KG1 (cell line): ENCODE measurements around the gene GRK5.

Experiments
- DNase-seq: peaks from one replicate; lab custom pipeline; 2025; lab: John Stamatoyannopoulos, UW

The GRK5 gene

DNA sequence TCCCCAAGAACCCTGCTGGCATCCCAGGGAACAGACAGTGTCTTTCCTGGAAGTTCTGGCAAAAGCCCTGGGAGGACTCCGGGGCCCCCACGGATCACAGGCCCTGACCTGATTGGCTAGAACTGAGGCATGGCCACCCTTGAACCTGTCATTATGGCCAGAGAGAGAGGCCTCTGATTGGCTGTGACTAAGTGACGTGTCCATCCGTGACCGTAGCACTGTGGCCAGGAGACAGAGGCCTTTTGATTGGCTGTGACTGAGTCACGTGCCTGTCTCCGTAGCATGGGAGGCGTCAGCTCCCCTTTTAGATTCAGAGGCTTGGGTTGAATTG, 171.3 kb downstream of the GRK5 start:
- DNase-seq = no peak

DNA sequence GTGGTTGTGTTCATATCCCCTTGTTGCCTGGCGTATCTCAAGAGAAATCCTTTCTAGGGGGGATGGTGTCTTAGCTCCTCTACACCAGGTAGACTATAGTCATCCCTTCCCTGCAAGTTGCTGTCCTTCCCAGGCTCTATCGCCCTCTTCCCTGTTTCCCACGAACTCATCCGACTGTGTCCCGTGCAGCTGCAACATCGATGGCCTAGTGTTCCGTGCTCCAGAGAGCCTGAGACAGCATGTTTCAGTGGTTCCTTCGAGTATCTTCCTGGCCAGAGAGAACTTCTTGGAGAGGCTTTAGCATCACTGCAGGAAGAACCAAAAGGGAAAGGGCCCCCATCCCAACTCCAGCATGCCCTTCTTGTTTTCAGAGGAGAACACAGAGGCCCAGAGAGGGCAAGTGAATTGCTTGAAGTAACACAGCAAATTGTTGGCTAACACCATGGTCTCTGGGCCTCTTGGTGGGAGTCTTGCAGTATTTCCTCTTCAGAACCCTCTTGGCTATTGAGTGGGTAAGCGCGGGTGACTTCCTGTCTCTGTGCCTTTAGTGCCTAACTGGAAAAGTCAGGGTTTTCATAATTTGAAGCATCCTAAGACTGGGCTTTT, 172.2 kb downstream of the GRK5 start:
- DNase-seq = no peak

DNA sequence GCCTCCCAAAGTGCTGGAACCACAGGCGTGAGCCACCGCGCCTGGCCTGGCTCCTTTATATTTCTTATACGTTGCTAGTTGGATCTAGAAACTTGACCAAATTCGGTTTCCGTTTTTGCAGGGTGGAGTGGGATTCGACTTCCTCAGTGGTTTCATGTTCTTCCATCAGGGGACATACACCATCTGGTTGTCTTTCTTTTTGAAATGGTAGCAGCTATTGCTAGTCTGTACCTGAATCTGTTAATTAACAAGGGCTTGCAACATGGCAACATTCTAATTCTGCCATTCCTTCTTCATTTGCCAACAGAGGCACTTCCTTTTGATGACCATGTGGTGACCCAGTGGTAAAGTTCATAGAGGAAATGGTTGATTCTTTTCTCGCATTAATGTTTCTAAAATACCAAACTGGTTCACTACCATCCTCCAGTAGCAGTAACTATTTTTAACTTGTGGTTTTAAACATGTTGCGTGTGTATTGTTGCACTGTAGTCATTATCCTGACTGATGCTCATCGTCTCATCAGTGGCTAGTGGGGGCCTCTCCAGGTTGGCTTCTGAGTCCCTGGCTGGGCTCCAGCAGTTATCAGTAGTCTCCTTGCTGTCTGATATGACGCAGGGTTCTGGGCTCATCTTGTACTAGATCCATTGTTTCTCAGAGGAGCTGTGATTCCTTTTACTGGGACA, 175.9 kb downstream of the GRK5 start:
- DNase-seq = no peak

DNA sequence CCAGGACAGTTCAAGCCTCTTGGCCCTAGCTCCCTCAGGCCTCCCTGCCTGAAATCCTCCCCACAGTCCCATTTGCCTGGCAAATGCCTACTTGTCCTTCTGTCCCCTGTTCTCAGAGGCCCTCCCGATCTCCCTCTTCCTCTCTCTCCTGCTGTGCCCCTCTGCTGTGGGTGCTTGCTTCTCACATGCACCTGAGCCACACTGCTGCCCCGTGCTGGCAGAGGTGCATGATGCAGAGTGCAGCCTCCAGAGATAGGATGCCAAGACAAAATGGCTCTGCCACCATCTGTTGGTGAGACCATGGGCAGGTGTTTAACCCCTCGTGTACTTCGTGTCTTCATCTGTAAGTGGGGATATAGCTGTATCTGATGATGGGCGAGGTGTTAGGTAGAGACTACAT, 176.8 kb downstream of the GRK5 start:
- no peak for DNase-seq

DNA sequence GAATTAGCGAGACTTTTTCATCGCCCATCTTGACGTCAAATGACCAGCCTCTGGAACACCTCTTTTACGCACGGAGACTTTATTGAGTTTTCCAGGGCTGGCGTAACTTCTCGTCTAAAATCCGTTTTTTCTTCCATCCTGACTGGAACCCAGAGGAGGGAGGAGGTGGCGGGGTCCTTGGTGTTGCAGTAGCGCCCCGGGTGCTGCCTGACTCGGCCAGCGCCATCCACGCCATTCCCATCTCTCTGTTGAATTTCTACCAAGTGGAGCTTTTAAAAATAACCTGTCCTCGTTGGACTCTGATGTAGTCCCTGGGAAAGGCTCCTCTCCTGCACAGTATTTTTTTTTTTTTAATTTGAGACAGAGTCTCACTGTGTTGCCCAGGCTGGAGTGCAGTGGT, 179.3 kb downstream of the GRK5 start:
- no peak for DNase-seq

DNA sequence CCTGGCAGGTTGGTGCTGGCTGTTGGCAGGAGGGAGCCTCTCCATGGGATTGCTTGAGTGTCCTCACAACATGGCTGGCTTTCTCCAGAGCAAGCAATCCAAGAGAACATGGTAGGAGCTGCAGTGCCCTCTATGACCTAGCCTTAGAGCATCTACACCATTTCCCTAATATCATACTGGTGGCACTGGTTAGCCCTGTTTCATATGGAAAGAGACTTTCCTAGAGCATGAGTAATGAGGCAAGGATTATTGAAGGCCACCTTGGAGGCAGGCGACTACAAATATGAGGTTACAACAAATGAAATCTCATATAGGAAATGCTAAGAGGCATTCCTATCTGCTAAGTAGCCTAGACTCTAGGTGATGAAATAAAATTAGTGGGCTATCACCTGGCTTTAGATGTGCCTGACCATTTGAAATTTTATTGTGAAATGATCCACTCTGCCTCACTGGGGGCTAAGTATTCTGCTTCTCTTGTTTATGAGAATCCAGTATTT, 181.5 kb downstream of the GRK5 start:
- no peak for DNase-seq

DNA sequence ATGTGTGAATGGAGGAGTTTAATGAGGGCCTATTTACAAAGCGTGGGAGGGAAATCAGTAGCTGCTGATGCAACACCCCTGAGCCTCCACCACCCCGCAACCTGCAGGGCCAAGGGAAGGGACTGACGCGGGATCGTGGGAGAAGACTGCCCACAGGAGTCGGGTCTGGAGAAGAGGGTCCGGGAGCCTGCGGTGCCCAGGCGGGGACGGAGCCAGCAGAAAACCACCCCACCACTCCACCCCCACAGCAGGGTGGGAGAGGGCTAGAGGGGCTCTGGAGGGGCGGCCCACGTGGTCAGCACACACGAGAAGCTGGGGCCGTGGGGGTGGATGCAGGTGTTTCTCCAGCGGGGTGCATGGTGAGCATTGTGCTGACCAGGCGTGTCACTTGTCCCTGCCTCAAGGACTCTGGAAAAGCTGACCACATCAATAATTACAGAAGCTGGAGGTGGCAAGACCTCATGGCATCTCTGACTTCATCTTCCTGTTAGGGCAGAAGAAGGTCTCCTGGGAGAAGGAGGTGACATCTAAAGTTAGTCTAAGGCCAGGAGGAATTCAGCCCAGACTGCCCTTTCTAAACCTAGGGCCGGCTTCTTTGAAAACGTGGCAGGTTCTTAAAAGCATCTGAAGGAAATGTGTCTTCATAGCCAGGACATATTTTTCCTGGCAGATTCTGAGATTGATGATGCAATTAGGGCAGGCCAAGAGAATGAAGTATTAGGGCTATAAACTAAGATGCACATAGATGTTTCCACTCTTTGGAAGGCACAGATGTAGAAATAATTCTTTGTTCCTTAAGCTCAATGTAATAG, 184.3 kb downstream of the GRK5 start:
- DNase-seq = no peak

DNA sequence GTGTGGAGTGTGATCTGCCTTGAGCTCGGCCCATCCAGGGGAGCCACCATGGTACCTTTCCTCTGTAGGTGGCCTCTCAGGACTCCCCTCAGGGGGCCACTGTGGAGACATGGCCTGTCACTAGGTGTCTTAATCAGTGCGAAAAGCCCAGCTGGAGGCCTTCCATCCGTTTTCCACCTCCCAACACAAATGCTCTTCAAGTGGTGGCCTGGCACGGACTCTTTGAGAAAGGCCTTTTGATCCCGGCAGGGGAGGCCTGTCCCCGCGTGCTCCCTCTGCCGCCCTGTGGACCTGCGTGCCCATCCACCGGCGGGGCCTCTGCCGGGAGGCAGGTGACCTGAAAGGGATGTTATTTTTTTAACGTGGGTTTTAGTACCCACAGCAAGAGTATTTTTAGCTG, 185.6 kb downstream of the GRK5 start:
- no peak for DNase-seq

DNA sequence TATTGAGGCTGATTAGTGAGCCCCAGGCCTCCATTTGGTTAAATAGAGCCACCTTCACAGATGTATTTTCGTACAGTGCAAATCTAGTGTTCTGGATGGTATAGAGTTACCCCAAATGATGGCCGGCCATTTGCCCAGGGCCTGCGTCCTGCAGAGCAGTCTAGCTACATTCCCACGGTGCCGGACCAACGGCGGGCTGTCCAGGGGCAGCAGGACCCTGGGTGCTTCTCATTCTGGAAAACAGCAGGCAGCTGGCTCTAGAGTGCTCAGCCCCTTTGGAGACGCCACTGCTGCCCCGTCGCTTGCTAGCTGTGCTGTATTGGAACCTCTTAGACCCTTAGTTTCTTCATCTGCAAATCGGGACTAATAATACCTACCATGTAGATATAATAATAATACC, 186.1 kb downstream of the GRK5 start:
- no peak for DNase-seq

DNA sequence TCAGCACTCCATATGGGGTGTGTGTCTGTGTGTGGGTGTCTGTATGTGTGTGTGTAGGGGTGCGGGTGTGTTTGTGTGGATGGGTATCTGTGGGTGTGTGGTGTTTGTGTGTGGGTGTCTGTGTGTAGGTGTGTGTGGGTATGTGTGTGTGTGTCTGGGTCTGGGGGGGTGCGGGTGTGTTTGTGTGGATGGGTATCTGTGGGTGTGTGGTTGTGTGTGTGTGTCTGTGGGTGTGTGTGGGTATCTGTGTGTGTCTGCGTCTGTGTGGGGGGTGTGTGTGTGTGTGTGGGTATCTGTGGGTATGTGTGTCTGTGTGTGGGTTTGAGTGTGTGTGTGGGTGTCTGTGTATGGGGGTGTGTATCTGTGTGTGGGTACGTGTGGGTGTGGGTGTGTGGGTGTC, 186.5 kb downstream of the GRK5 start:
- no peak for DNase-seq

DNA sequence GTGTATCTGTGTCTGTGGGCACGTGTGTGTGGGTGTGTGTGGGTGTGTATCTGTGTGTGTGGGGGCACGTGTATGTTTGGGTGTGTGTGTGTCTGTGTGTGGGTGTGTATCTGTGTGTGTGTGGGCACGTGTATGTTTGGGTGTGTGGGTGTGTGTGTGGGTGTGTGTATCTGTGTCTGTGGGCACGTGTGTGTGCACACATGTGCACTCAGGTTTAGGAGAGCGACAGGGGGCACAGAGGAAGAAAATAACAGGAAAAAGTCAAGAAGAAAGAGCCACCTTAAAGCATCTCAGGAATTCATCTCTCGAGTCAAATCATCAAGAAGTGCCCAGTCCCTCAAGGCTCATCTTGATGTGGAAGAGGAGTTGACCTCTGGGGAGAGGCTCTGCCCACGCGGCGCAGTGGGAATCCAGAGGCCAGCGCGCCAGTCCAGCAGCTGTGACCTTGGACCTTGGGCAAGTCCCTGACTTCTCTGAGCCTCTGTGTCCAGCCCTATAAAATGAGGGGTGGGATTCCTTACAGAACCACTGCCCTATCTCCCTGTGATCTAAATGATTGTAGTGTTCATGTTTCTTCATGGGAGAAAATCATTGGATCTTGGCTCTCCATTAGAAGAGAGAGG, 187.4 kb downstream of the GRK5 start:
- no peak for DNase-seq

DNA sequence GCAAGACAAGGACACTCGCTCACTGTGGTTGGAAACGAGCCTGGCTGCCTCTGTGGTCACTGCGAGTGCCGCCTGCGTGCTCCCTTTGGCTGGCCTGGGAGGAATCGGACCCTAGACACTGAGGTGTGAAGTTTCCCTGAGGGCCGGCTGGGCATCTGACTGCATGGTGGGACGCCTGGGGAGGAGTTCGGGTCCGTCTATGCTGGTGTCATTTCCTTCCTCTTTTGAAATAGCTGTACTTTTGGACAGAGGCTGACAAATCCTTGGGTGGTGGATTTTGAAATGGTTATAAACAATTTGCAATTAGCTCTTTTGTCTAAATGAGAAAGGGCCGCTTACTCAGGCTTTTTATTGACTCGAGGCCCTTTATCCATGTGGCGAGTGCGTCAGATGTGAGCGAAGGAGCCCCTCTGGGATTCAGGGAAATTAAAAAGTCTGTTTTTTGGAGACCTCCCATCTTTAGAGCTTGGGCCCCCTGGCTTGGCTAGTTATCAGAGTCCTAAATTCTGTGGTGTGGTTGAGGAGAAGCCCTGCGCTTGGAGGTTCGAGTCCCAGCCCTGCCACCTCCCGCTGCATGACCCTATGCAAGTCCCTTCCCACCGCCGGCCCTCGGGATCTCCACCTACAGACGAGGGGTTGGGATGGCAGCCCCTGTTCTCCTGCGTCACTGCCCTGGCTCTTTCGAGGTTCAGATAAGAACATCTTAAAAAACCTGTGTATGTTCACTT, 188.1 kb downstream of the GRK5 start:
- peak; percentile 24 for DNase-seq

DNA sequence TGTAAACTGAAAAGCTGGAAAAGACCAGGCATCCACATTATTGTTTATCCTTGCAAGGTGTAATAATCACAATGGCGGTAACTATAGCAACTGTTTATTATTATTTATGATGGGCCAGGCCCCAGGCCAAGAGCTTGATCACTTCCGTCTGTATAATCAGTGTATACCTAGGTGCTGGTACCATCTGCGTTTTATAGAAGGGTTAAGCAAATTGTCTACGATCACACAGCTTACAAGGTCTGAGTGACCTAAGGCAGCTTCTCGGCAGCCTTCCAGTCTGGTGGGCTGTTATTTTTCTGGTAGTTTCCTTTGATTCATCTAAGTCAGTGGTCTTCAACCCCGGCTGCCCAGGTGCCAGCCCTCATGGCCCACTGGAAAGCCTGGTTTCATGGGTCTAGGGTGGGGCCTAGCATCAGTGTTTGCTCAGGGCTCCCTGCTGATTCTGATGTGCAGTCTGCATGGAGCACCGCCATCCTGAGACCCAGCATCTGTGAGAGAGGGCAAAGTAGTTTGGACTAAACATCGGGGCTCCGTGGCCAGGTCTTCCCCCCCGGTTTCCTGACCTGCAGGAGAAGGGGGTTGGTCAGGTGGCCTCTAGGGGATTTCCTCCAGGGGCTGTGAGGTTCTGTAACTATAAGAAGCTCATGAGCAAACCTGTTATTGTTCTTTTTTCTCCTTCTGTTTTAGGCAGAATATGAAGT, 188.8 kb downstream of the GRK5 start:
- peak; percentile 4 for DNase-seq

DNA sequence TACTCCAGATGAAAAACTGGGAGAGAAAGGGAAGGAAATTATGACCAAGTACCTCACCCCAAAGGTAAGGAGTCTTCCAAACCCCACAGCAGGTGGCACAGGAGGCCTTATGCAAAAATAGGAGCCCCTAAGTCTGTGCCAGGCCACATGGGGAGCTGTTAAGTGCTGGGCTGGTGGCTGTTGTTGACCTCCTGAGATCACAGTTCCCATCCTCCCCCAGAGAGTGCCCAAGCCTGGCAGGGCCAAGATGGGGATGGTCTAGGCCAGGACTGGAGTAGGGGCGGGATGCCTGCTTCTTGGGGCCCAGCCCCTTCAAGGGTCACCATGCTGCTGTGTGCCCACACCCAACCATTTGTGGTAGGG, 189.3 kb downstream of the GRK5 start:
- DNase-seq = no peak

DNA sequence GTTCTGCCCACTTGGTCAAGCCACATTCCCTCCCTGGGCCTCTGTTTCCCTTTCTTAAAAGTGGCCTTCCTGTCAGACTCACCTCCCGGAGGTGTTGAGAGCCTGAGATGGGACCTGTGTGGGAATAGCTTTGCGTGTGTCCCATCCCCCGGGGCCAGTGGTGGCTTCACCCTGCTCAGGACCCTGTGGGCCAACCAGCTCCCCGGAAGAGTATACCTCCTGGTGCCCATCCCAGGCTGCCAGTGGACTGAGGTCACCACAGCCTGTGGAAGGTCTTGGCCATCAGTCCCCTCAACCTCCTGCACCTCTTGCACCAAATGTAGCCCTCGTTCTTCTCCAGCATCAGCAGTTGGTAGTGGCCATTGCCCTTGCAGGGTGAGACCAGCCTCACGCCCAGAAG, 190.0 kb downstream of the GRK5 start:
- no peak for DNase-seq

DNA sequence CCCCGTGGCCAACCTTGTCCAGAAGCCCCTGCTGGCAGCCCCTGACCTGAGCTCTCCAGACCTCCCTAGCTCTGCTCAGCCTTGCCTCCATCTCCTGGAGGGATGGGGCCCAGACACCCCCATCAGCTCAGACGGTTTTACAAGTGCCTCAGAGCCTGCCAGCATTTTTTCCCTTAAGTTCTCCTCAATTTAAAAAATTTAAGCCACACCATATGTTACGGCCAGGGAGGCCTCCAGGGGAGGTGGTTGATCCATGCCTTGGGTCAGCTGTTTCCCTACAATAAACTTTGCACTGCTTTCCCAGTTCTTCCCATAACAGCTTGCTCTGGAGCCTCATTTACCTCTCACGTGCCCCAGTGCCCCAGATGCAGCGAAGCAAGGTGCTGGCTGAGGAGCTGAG, 191.6 kb downstream of the GRK5 start:
- no peak for DNase-seq

DNA sequence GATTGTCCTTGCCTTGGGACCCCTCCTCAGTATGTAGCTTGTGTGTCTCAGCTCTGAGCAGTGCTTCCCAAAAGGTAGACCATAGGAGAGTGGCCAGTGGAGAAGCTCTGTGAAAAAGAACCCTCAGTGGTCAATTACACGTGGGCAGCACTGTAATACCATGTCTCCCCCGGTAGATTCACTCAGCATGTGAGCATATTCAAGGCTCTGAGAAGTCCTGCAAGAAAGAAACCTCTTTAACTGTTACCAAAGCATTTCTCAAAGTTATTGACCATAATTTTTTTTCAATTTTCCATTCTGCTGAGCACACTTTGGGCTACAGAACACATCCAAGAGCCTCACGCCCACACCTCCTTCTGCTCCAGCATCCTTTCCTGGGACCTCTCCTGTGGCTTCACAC, 192.1 kb downstream of the GRK5 start:
- no peak for DNase-seq

DNA sequence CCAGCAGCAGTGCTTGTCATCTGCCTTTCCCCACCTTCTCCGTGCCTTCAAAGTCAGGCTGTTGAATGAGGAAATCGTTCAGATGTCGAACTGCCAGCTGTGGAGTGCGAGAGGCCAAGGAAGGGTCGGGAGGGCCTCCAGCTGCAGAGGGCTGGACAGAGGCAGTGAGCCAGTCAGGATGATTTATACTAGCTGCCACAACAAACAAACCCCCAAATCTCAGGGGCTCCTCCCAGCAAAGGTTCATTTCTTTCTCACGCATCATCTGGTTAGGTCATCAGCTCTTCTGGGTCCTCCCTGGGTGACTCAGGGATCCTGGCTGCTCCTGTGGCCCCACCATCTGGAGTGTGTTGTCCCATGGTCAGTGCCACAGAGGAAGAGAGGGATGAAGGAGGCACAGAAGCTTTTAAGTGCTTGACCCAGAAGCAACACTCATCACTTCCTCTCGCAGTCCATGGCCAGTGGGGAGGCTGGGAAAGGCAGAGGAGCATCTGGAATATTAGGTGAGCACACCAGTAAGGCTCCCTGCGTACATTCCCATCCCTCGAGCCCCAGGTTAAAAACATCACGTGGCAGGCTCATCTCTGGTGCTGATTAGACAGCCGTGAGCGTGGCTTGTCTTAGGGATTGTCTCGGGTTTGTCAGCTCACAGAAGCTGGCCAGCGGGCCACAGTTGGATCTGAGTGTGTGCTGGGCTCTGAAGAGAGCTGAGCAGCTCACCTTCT, 194.5 kb downstream of the GRK5 start:
- DNase-seq = no peak

DNA sequence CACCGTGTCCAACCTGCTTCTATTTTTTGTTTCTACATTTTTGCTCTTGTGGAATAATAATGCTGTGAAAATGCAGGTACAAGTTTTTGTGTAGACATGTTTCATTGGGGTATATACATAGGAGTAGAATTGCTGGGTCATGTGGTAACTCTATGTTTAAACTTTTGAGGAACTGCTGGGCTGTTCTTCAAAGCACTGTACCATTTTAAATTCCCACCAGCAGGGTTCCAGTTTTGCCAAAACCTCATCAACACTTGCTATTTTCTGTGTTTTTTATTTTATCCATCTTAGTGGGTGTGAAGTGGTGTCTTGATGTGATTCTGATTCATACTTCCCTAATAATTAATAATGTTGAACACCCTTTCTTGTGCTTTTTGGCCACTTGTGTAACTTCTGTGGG, 196.6 kb downstream of the GRK5 start:
- no peak for DNase-seq

DNA sequence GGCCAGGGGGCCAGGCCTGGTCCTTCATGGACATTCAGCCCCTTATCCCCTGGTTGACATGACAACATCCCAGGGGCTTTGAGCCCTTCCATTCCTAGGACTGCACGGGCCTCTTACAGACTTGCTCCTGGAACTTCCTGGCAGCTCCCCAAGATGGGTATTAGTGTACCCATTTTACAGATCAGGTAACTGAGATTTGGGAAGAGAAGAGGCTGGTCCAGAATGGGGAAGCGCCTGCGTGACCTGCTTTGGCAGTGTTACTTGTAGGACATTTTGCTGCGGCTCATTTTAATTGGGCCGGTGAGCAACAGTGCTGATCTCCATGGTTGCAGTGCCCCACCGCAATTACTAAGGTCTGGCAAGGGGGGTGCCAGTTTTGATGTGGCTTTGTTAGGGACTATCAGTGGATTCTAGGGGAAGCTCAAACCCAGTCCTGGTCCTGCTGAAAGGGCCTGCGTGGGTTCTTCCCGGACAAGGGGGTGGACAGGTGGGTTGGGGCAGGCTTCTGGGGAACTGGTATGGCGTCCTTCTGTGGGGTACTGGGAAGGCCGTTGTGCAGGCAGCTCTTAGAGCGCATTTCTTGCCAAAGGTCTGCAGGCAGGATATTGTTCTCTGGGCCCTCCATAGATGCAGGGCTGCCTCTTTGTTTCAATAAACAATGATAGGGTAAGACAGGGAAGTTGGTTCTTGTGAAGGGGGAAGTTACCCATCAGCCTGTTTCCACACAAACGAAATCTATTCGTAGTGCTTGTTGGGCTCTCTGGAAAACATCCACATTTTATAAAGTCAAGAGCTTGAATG, 197.5 kb downstream of the GRK5 start:
- DNase-seq = no peak
